HAP-1 (cell line): ENCODE results near the gene S100A13.

Experiments used
- DNase-seq, 2 experiments: peaks; one replicate each; pipeline ENCODE4 v3.0.0-alpha.2; 2016 to 2020; ENCODE audit warnings: low spot score in 2 of 2
- H3K27me3 ChIP-seq: fragments of 250-450 bp; sonication (Bioruptor Pico); 2 replicates; pipeline ENCODE4 v1.5.1; 2020; ENCODE audit warnings: low read depth, mild to moderate bottlenecking, moderate library complexity
- H3K36me3 ChIP-seq: fragments of 250-450 bp; sonication (Bioruptor Pico); replicated peaks from 2 replicates; pipeline ENCODE4 v1.5.1; 2020; ENCODE audit warnings: mild to moderate bottlenecking
- H3K4me1 ChIP-seq: fragments of 250-450 bp; sonication (Bioruptor Pico); 2 replicates; pipeline ENCODE4 v1.5.1; 2020; ENCODE audit warnings: mild to moderate bottlenecking
- H3K4me3 ChIP-seq: fragments of 250-450 bp; sonication (Bioruptor Pico); 2 replicates; pipeline ENCODE4 v1.5.1; 2020; ENCODE audit warnings: mild to moderate bottlenecking, moderate library complexity
- H3K9me3 ChIP-seq: fragments of 250-450 bp; sonication (Bioruptor Pico); 2 replicates; pipeline ENCODE4 v1.5.1; 2020; ENCODE audit warnings: mild to moderate bottlenecking, moderate library complexity
- in situ Hi-C: fragments of 300-500 bp; cut with MboI; formaldehyde crosslinking; loops from 3 replicates; pipeline ENCODE4 v1.14.3; 2020; ENCODE audit warnings: low sequenced_read_pairs, inconsistent platforms, mixed read lengths

The S100A13 gene

DNA sequence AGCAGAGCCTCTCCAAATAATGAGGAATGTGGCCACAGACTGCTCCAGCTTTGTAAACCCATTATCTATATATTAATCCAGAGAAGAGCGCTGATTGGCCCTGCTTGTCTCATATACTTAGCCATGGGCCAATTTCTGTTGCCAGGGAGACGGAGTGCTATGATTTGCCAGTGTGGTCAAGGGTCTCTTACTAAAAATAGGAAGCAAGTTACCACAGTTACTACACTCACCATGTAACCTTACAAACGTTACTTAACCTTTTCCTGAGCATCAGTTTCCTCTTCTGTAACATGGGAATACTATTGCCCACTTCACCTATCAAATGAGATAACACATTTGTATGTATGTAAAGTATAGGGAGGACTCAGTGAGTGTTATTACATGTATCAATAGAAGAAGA lies 54.0 kb downstream of the S100A13 start:
- Histone ChIP-seq H3K27me3 (no peaks in the 10 kb centered on the region), H3K4me3 (no peak overlapping the region), H3K9me3 (no peaks in the 10 kb centered on the region; the same call in 1 of the 2 replicates), H3K4me1 (peaks cover 13% of the 10 kb centered on the region), H3K36me3 (no peaks in the 10 kb centered on the region)
- DNase-seq, result no peak
- in situ Hi-C loops, result no loop called here

DNA sequence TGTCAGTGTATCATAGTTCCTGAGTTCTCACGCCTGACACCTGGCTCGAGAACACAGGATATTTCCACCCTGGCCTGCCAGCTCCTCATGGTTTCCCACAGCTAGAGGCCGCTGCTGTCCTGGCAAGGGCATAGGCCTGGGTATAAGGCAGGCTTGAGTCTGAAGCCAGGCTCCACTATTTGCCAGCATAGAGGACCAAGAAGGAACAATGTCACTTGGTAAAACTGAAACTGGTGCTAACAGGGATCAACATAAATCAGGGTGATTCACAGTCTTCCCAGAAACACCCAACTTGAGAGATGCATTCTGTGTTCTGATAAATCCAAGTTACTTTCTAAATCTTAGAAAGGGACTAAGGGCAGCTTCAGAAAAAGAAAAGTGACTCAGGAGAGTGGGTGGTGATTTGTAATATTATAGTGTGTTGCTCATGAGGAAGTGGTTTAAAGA lies 54.7 kb downstream of the S100A13 start:
- in situ Hi-C loops, result no loop called here
- no peaks in the 10 kb centered on the region for H3K27me3 ChIP-seq
- H3K36me3 ChIP-seq, result no peaks in the 10 kb centered on the region
- H3K4me3 ChIP-seq, result no peak overlapping the region
- no peaks in the 10 kb centered on the region for H3K9me3 ChIP-seq
- peaks cover 8% of the 10 kb centered on the region for H3K4me1 ChIP-seq
- DNase-seq, result peak in 1 of 2 experiments; percentile 55

DNA sequence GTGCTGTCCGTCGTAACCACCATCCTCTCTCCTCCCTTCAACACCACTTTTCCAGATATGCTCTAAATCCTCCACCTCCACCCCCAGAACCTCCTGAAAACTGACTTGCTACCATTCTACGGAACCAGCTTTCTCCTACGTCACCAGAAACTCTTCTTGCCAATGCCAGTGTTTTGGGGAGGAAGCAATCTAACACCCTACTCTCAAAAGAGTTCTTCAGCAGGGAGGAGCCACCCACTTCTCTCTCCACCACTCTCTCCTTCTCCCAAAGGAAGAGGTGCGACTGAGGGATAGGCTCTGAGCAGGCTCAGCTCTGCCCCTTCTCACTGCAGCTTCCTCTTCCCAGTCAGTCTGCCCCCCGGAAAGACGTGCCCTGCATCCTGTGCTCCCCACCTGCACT lies 55.6 kb downstream of the S100A13 start:
- Histone ChIP-seq H3K36me3 (no peaks in the 10 kb centered on the region), H3K27me3 (no peaks in the 10 kb centered on the region), H3K4me3 (no peak overlapping the region), H3K9me3 (no peaks in the 10 kb centered on the region), H3K4me1 (peaks cover 11% of the 10 kb centered on the region)
- in situ Hi-C loops, result no loop called here
- no peak for DNase-seq

DNA sequence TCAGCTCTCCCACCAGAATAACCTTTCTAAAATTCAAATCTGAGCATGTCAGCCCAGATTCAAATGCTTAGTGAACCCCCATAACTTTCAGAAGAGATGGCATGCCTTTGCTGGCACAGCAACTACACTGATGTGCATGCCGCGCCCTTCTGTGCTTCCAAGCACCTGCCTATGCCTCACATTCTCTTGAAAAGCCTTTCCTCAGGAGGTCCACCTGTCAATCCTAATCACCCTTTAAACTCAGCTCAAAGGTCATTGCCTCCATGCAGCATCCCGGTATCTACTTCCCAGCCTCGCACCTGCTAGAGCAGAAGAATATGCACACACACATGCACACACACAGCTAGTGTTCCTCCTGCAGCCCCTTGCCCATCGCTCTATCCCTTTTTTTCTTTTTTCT lies 56.4 kb downstream of the S100A13 start:
- Histone ChIP-seq H3K4me1 (peaks cover 12% of the 10 kb centered on the region), H3K9me3 (no peaks in the 10 kb centered on the region), H3K36me3 (no peaks in the 10 kb centered on the region), H3K27me3 (no peaks in the 10 kb centered on the region), H3K4me3 (no peak overlapping the region)
- DNase-seq, result no peak
- in situ Hi-C loops, result no loop called here

DNA sequence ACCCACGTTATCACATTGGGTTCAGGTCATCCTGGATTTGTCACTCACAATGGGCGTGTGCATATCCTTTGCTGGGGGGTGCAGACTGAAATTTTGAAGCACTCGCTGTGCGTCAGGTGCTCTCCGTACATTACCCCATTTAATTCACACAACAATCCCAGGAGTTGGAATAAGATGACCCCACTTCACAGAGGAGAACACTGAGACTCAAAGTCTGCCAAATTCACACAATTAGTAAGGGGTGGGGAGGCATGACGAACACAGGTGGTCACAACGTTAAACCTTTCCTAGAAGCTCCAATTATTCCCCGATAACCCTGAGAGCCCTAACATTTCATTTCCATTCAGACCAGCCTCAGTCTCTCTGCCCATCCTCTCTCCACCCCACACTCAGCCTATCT lies 57.8 kb downstream of the S100A13 start:
- Histone ChIP-seq H3K4me1 (peaks cover 12% of the 10 kb centered on the region), H3K4me3 (no peak overlapping the region), H3K36me3 (no peaks in the 10 kb centered on the region), H3K27me3 (no peaks in the 10 kb centered on the region), H3K9me3 (no peaks in the 10 kb centered on the region)
- no peak for DNase-seq
- in situ Hi-C loops, result loop anchor here (10.0 kb wide), 2 partner anchors 55 to 215 kb away; partner anchors contain the start of gene S100A9
